Measurements from ENCODE around the gene HORMAD2.

DNA sequence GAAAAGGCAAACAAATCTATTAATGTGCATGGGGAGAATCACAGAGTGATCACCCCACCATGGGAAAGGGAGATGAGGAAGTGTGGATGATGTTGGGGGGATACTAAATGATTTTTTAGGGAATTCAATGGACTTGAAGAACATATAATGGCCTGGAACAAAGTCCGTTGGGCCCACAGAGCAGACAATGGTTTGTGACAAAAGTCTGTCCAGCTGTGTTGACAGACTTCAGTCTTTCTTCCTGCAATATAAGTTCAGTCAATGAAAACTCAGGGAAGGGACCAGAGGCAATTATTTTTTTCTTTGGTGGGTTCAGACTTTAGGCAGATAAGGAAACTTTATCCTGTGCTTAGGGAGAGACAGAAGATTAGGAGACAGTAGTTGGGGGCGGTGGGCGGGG, 18.0 kb upstream of the HORMAD2 start:
- TF ChIP-seq, protein P1, sequence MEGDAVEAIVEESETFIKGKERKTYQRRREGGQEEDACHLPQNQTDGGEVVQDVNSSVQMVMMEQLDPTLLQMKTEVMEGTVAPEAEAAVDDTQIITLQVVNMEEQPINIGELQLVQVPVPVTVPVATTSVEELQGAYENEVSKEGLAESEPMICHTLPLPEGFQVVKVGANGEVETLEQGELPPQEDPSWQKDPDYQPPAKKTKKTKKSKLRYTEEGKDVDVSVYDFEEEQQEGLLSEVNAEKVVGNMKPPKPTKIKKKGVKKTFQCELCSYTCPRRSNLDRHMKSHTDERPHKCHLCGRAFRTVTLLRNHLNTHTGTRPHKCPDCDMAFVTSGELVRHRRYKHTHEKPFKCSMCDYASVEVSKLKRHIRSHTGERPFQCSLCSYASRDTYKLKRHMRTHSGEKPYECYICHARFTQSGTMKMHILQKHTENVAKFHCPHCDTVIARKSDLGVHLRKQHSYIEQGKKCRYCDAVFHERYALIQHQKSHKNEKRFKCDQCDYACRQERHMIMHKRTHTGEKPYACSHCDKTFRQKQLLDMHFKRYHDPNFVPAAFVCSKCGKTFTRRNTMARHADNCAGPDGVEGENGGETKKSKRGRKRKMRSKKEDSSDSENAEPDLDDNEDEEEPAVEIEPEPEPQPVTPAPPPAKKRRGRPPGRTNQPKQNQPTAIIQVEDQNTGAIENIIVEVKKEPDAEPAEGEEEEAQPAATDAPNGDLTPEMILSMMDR (conservative IDR thresholded peaks at IDR 0.05), result no peak
- TF ChIP-seq EZH2 (IDR thresholded peaks at IDR 0.05; ENCODE audit: low read depth), result no peak
